Brain microvascular endothelial cell (primary cell): ENCODE data around the gene NMS.

ENCODE experiments used
- DNase-seq: peaks from one replicate; pipeline ENCODE4 v3.0.0-alpha.2; 2020
- H3K27ac ChIP-seq: fragments of 250-450 bp; sonication (Bioruptor Pico); 2 replicates; pipeline ENCODE4 v1.5.1; 2020; ENCODE audit warnings: mild to moderate bottlenecking, moderate library complexity
- H3K27me3 ChIP-seq: fragments of 250-450 bp; sonication (Bioruptor Pico); replicated peaks from 2 replicates; pipeline ENCODE4 v1.5.1; 2020; ENCODE audit warnings: mild to moderate bottlenecking
- H3K36me3 ChIP-seq: fragments of 250-450 bp; sonication (Bioruptor Pico); replicated peaks from 2 replicates; pipeline ENCODE4 v1.5.1; 2020; ENCODE audit warnings: mild to moderate bottlenecking
- H3K4me3 ChIP-seq: 2 replicates; pipeline ENCODE4 v1.5.1; 2011; ENCODE audit warnings: low read depth, mild to moderate bottlenecking, control low read depth, low read length, moderate library complexity
- CTCF ChIP-seq: IDR thresholded peaks from 2 replicates; pipeline ENCODE4 v1.5.1; 2011; ENCODE audit warnings: low read depth, mild to moderate bottlenecking, moderate library complexity, low read length, control low read depth, inconsistent platforms; ENCODE audit errors: missing control alignments
- in situ Hi-C: cut with HindIII; loops from 2 replicates; pipeline ENCODE4 v1.10.0; 2017; ENCODE audit warnings: low sequenced_read_pairs, low pct_ligation_motif_present

NMS gene

GRCh38 chr2:100470898-100471514, 724 bp downstream of the NMS start:
- Histone ChIP-seq H3K36me3 (no peaks in the 10 kb centered on the region), H3K4me3 (no peak overlapping the region), H3K27me3 (no peaks in the 10 kb centered on the region), H3K27ac (no peak overlapping the region)
- TF ChIP-seq CTCF = no peak
- peak; percentile 3 for DNase-seq
- in situ Hi-C loops = no loop called here

GRCh38 chr2:100476606-100477005, 6.3 kb downstream of the NMS start:
- Histone ChIP-seq H3K27ac (no peak overlapping the region), H3K36me3 (no peaks in the 10 kb centered on the region), H3K27me3 (no peaks in the 10 kb centered on the region), H3K4me3 (no peak overlapping the region)
- DNase-seq = no peak
- in situ Hi-C loops = no loop called here
- TF ChIP-seq CTCF = no peak

GRCh38 chr2:100482741-100483140, 12.5 kb downstream of the NMS start:
- DNase-seq = peak; percentile 5
- in situ Hi-C loops = no loop called here
- no peaks in the 10 kb centered on the region for H3K36me3 ChIP-seq

GRCh38 chr2:100483895-100484294, 13.6 kb downstream of the NMS start:
- Histone ChIP-seq H3K27ac (no peak overlapping the region), H3K27me3 (no peaks in the 10 kb centered on the region), H3K4me3 (no peak overlapping the region), H3K36me3 (no peaks in the 10 kb centered on the region)
- TF ChIP-seq CTCF = no peak
- in situ Hi-C loops = no loop called here
- DNase-seq = no peak

More at GRCh38 chr2:100482741-100483140, 12.5 kb downstream of the NMS start:
- H3K27ac ChIP-seq = no peak overlapping the region
- no peaks in the 10 kb centered on the region for H3K27me3 ChIP-seq
- no peak overlapping the region for H3K4me3 ChIP-seq
- peak; percentile 46 for TF ChIP-seq CTCF

GRCh38 chr2:100484390-100484789, 14.1 kb downstream of the NMS start:
- in situ Hi-C loops = no loop called here
- no peak for TF ChIP-seq CTCF
- no peaks in the 10 kb centered on the region for H3K27me3 ChIP-seq
- DNase-seq = no peak
- H3K27ac ChIP-seq = no peak overlapping the region
- H3K4me3 ChIP-seq = no peak overlapping the region
- H3K36me3 ChIP-seq = no peaks in the 10 kb centered on the region

GRCh38 chr2:100485396-100485795, 15.1 kb downstream of the NMS start:
- DNase-seq = no peak
- H3K27me3 ChIP-seq = no peaks in the 10 kb centered on the region
- no peak for TF ChIP-seq CTCF
- in situ Hi-C loops = no loop called here
- no peak overlapping the region for H3K4me3 ChIP-seq
- no peak overlapping the region for H3K27ac ChIP-seq
- no peaks in the 10 kb centered on the region for H3K36me3 ChIP-seq
